Measurements from ENCODE around the gene CCNF. TPM values are rescaled to one million over a fixed set of nuclear protein-coding genes. Genes with fewer than 3 reads are reported as not detected.

The CCNF gene
- total and polyA plus RNA-seq, 2 donors from 2014 or later: 0.77 to 2.9 TPM

DNA sequence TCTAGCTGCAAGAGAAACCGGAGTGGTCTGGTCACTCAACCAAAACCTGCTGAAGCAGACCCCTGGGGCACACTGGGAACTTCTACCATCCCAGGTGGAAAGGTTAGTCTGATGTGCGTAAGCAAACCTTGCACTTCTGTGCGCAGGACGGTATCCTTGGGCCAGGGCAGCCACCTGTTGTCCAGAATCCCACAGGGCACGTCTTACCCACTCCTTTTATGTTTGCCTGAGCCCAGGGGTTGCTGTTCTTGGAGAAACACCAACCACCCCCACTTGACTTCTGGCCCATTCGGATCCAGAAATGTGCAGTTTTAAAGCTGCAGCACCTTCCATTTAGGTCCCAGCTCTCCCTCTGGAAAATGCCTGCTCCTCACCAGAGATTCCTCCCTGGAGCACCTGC is 64.4 kb downstream of the CCNF start:
- Histone ChIP-seq H3K9me3 (ENCODE audit: control insufficient read depth in 2 of 3, insufficient read depth in 1 of 3, low read length in 3 of 3) (no peaks in the 10 kb centered on the region), H3K36me3 (ENCODE audit: control insufficient read depth in 2 of 3, insufficient read depth in 3 of 3, low read length in 3 of 3) (peaks cover 0 to 3% (median 0%) of the 10 kb centered on the region in 3 donors), H3K4me1 (ENCODE audit: control insufficient read depth in 2 of 3, insufficient read depth in 2 of 3, low read depth in 1 of 3, low read length in 3 of 3) (peaks cover 0 to 43% (median 18%) of the 10 kb centered on the region in 3 donors), H3K27ac (ENCODE audit: low read depth in 2 of 2, low read length in 2 of 2) (peak overlapping the region; percentile 16 to 70), H3K9ac (ENCODE audit: low read length in 3 of 3) (no peak overlapping the region), H3K27me3 (ENCODE audit: control insufficient read depth, insufficient read depth, low read length) (no peaks in the 10 kb centered on the region), H3K4me3 (ENCODE audit: low read length in 3 of 3) (no peak overlapping the region)
- FAIRE-seq (no peak), DNase-seq (no peak)
- TF ChIP-seq, protein P1, sequence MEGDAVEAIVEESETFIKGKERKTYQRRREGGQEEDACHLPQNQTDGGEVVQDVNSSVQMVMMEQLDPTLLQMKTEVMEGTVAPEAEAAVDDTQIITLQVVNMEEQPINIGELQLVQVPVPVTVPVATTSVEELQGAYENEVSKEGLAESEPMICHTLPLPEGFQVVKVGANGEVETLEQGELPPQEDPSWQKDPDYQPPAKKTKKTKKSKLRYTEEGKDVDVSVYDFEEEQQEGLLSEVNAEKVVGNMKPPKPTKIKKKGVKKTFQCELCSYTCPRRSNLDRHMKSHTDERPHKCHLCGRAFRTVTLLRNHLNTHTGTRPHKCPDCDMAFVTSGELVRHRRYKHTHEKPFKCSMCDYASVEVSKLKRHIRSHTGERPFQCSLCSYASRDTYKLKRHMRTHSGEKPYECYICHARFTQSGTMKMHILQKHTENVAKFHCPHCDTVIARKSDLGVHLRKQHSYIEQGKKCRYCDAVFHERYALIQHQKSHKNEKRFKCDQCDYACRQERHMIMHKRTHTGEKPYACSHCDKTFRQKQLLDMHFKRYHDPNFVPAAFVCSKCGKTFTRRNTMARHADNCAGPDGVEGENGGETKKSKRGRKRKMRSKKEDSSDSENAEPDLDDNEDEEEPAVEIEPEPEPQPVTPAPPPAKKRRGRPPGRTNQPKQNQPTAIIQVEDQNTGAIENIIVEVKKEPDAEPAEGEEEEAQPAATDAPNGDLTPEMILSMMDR (IDR thresholded peaks at IDR 0.05; ENCODE audit: borderline replicate concordance, extremely low read depth, insufficient read depth): no peak
- intact Hi-C loops (cut with DNase I): no loop called here

DNA sequence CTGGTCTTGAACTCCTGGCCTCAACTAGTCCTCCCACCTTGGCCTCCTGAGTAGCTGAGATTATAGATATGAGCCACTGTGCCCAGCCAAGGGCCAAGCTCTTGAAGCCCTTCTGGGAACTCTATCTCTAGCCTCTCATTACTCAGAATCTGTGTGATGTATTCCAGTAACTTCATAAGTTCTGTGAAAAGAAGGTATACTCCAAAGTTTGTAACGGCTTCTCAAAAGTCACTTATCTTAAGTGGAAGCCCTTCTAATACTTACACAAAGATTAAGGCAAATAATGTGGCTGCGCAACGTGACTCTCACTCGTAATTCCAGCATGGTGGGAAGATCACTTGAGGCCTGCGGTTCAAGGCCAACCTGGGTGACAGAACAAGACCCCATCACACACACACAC is 65.4 kb downstream of the CCNF start:
- FAIRE-seq (no peak), DNase-seq (no peak)
- Histone ChIP-seq H3K4me3 (ENCODE audit: low read length in 3 of 3) (no peak overlapping the region), H3K9me3 (ENCODE audit: control insufficient read depth in 2 of 3, insufficient read depth in 1 of 3, low read length in 3 of 3) (no peaks in the 10 kb centered on the region), H3K4me1 (ENCODE audit: control insufficient read depth in 2 of 3, insufficient read depth in 2 of 3, low read depth in 1 of 3, low read length in 3 of 3) (peaks cover 0 to 47% (median 18%) of the 10 kb centered on the region in 3 donors), H3K27ac (ENCODE audit: low read depth in 2 of 2, low read length in 2 of 2) (peak overlapping the region; percentile 10 to 70), H3K27me3 (ENCODE audit: control insufficient read depth, insufficient read depth, low read length) (no peaks in the 10 kb centered on the region), H3K36me3 (ENCODE audit: control insufficient read depth in 2 of 3, insufficient read depth in 3 of 3, low read length in 3 of 3) (peaks cover 0 to 2% (median 0%) of the 10 kb centered on the region in 3 donors), H3K9ac (ENCODE audit: low read length in 3 of 3) (no peak overlapping the region)
- TF ChIP-seq, protein P1 (IDR thresholded peaks at IDR 0.05; ENCODE audit: borderline replicate concordance, extremely low read depth, insufficient read depth): no peak
- intact Hi-C loops (cut with DNase I): no loop called here

DNA sequence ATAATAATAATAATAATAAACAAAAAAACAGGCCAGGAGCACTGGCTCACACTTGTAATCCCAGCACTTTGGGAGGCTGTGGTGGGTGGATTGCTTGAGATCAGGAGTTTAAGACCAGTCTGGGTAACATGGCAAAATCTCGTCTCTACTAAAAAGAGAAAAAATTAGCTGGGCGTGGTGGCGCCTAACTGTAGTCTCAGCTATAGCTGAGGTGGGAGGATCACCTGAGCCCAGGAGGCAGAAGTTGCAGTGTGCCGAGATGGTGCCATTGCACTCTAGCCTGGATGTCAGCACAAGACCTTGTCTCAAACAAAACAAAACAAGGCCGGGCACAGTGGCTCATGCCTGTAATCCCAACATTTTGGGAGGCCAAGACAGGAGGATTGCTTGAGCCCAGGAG is 65.8 kb downstream of the CCNF start:
- intact Hi-C loops (cut with DNase I): no loop called here
- DNase-seq: no peak

More for the DNA sequence above, 65.8 kb downstream of the CCNF start:
- Histone ChIP-seq H3K9me3 (ENCODE audit: control insufficient read depth in 2 of 3, insufficient read depth in 1 of 3, low read length in 3 of 3) (no peaks in the 10 kb centered on the region), H3K4me3 (ENCODE audit: low read length in 3 of 3) (no peak overlapping the region), H3K4me1 (ENCODE audit: control insufficient read depth in 2 of 3, insufficient read depth in 2 of 3, low read depth in 1 of 3, low read length in 3 of 3) (peaks cover 0 to 47% (median 18%) of the 10 kb centered on the region in 3 donors), H3K27ac (ENCODE audit: low read depth in 2 of 2, low read length in 2 of 2) (no peak overlapping the region), H3K36me3 (ENCODE audit: control insufficient read depth in 2 of 3, insufficient read depth in 3 of 3, low read length in 3 of 3) (no peaks in the 10 kb centered on the region), H3K27me3 (ENCODE audit: control insufficient read depth, insufficient read depth, low read length) (no peaks in the 10 kb centered on the region), H3K9ac (ENCODE audit: low read length in 3 of 3) (no peak overlapping the region)
- FAIRE-seq: no peak
- TF ChIP-seq, protein P1 (IDR thresholded peaks at IDR 0.05; ENCODE audit: borderline replicate concordance, extremely low read depth, insufficient read depth): no peak
